GM23338 (cell line): ENCODE measurements around the gene TRIOBP. TPM values are rescaled to one million over a fixed set of nuclear protein-coding genes. Genes with fewer than 3 reads are reported as not detected.

ENCODE experiments used
- ATAC-seq: fragments of 200-7000 bp; cut with Tn5 transposase; 3 replicates; pipeline ENCODE4 v1.9.1; 2020
- DNase-seq: peaks from one replicate; pipeline ENCODE4 v3.0.0-alpha.2; 2015; ENCODE audit warnings: low spot score
- H2AFZ ChIP-seq: fragments of 200-600 bp; sonication (generic); 2 replicates; pipeline ENCODE4 v1.8.0; 2016; ENCODE audit warnings: antibody characterized with exemption, mild to moderate bottlenecking, moderate library complexity
- H3F3A ChIP-seq: fragments of 200-600 bp; sonication (generic); replicated peaks from 2 replicates; pipeline ENCODE4 v1.8.0; 2017; ENCODE audit warnings: antibody characterized with exemption, mixed run types, low read depth
- H3K27ac ChIP-seq: fragments of 200-600 bp; sonication (generic); 2 replicates; pipeline ENCODE4 v1.6.1; 2016; ENCODE audit warnings: low read depth
- H3K27me3 ChIP-seq: fragments of 200-600 bp; sonication (generic); 2 replicates; pipeline ENCODE4 v1.8.0; 2016; ENCODE audit warnings: mild to moderate bottlenecking, mixed run types, moderate library complexity; ENCODE audit not compliant: insufficient read depth
- H3K36me3 ChIP-seq: fragments of 200-600 bp; sonication (generic); 2 replicates; pipeline ENCODE4 v1.8.0; 2016; ENCODE audit warnings: mild to moderate bottlenecking; ENCODE audit not compliant: insufficient read depth
- H3K4me1 ChIP-seq: fragments of 200-600 bp; sonication (generic); 2 replicates; pipeline ENCODE4 v1.8.0; 2016; ENCODE audit warnings: mild to moderate bottlenecking, moderate library complexity; ENCODE audit not compliant: insufficient read depth
- H3K4me2 ChIP-seq: fragments of 200-600 bp; sonication (generic); 2 replicates; pipeline ENCODE4 v1.7.1; 2017; ENCODE audit warnings: mixed run types
- H3K4me3 ChIP-seq: fragments of 200-600 bp; sonication (generic); 2 replicates; pipeline ENCODE4 v1.6.1; 2016; ENCODE audit warnings: mixed run types
- H3K79me2 ChIP-seq: fragments of 200-600 bp; sonication (generic); replicated peaks from 2 replicates; pipeline ENCODE4 v1.8.0; 2017; ENCODE audit warnings: mild to moderate bottlenecking; ENCODE audit not compliant: insufficient read depth
- H3K9me2 ChIP-seq: fragments of 200-600 bp; sonication (generic); 2 replicates; pipeline ENCODE4 v1.8.0; 2017; ENCODE audit not compliant: insufficient read depth
- H4K20me1 ChIP-seq: fragments of 200-600 bp; sonication (generic); replicated peaks from 2 replicates; pipeline ENCODE4 v1.8.0; 2017; ENCODE audit warnings: mild to moderate bottlenecking; ENCODE audit not compliant: insufficient read depth
- H3K27ac Mint-ChIP-seq: 2 replicates; pipeline ENCODE4 v1.8.0; 2020; ENCODE audit warnings: inconsistent platforms, mild to moderate bottlenecking, moderate library complexity, mixed read lengths
- H3K27me3 Mint-ChIP-seq: 3 replicates; pipeline ENCODE4 v1.8.0; 2022; ENCODE audit warnings: low read depth, mild to moderate bottlenecking, moderate library complexity, mixed read lengths, inconsistent platforms; ENCODE audit not compliant: insufficient read depth, poor library complexity
- H3K36me3 Mint-ChIP-seq: 3 replicates; pipeline ENCODE4 v1.8.0; 2021; ENCODE audit warnings: low read depth, mild to moderate bottlenecking, inconsistent platforms, moderate library complexity, mixed read lengths
- H3K4me1 Mint-ChIP-seq: 3 replicates; pipeline ENCODE4 v1.8.0; 2020; ENCODE audit warnings: mild to moderate bottlenecking, inconsistent platforms, mixed read lengths
- H3K4me3 Mint-ChIP-seq: 3 replicates; pipeline ENCODE4 v1.8.0; 2021; ENCODE audit warnings: moderate library complexity, mild to moderate bottlenecking, inconsistent platforms, mixed read lengths
- H3K9me3 Mint-ChIP-seq: 3 replicates; pipeline ENCODE4 v1.8.0; 2020; ENCODE audit warnings: moderate library complexity, mild to moderate bottlenecking, inconsistent platforms, mixed read lengths
- CREB1 ChIP-seq: fragments of 250-450 bp; sonication (Bioruptor Pico); IDR thresholded peaks from 2 replicates; pipeline ENCODE4 v1.5.0; 2020; ENCODE audit warnings: low read depth, mild to moderate bottlenecking, moderate library complexity
- EZH2 ChIP-seq: fragments of 200-600 bp; sonication (generic); IDR thresholded peaks from one replicate; pipeline ENCODE4 v1.8.0; 2017; ENCODE audit warnings: antibody characterized with exemption, mild to moderate bottlenecking, low read depth; ENCODE audit not compliant: unreplicated experiment
- EZH2phosphoT487 ChIP-seq: fragments of 200-600 bp; sonication (generic); IDR thresholded peaks from one replicate; pipeline ENCODE4 v1.8.1; 2018; ENCODE audit warnings: antibody characterized with exemption; ENCODE audit not compliant: unreplicated experiment
- JUNB ChIP-seq: IDR thresholded peaks from one replicate; pipeline ENCODE4 v1.6.1; 2016; ENCODE audit warnings: antibody characterized with exemption; ENCODE audit not compliant: unreplicated experiment
- NANOG ChIP-seq: IDR thresholded peaks from 2 replicates; pipeline ENCODE4 v1.6.1; 2016; ENCODE audit warnings: antibody characterized with exemption, borderline replicate concordance
- POLR2AphosphoS5 ChIP-seq: IDR thresholded peaks from 2 replicates; pipeline ENCODE4 v1.6.1; 2016; ENCODE audit warnings: antibody characterized with exemption, low read depth
- STAT1 ChIP-seq: IDR thresholded peaks from one replicate; pipeline ENCODE4 v1.6.1; 2016; ENCODE audit warnings: antibody characterized with exemption; ENCODE audit not compliant: unreplicated experiment
- ZNF114 ChIP-seq: fragments of 250-450 bp; sonication (Bioruptor Pico); IDR thresholded peaks from 2 replicates; pipeline ENCODE4 v1.5.0; 2020; ENCODE audit warnings: mild to moderate bottlenecking, moderate library complexity
- ZNF331 ChIP-seq: fragments of 250-450 bp; sonication (Bioruptor Pico); IDR thresholded peaks from 2 replicates; pipeline ENCODE4 v1.5.0; 2020; ENCODE audit warnings: low read depth, mild to moderate bottlenecking, moderate library complexity
- polyA plus RNA-seq: library from polyadenylated mRNA; unstranded; fragments of >200 nt; fragmentation: Nextera tagmentation; extraction: Ambion mirVana; gene quantifications from 2 replicates; pipeline ENCODE4 v1.2.1, GENCODE V29; 2016
- total RNA-seq: library from RNA; depleted of rRNA; stranded (reverse); fragments of >200 nt; shearing (Covaris generic); gene quantifications from 2 replicates; pipeline ENCODE4 v1.2.3, GENCODE V29; 2014
- TF ChIP-seq, protein P1 (sequence below): fragments of 250-450 bp; sonication (Bioruptor Pico); IDR thresholded peaks from 2 replicates; pipeline ENCODE4 v1.5.0; 2020; ENCODE audit warnings: mild to moderate bottlenecking, moderate library complexity
- TF ChIP-seq, protein P2 (sequence below), 2 experiments: fragments of 200-600 bp in 1 of 2; sonication (generic) in 1 of 2; conservative IDR thresholded peaks; 2 replicates each; pipeline versions ENCODE4 v1.5.1 to v1.6.1; 2016 to 2017; ENCODE audit warnings: antibody characterized with exemption in 2 of 2, low read depth in 2 of 2, mild to moderate bottlenecking in 2 of 2, moderate library complexity in 1 of 2
- TF ChIP-seq, protein P3 (sequence below): IDR thresholded peaks from one replicate; pipeline ENCODE4 v1.6.1; 2018; ENCODE audit warnings: antibody characterized with exemption; ENCODE audit not compliant: unreplicated experiment

The TRIOBP gene
- total and polyA plus RNA-seq, 2 experiments from 2014 or later = 21.4 to 48.4 TPM

DNA sequence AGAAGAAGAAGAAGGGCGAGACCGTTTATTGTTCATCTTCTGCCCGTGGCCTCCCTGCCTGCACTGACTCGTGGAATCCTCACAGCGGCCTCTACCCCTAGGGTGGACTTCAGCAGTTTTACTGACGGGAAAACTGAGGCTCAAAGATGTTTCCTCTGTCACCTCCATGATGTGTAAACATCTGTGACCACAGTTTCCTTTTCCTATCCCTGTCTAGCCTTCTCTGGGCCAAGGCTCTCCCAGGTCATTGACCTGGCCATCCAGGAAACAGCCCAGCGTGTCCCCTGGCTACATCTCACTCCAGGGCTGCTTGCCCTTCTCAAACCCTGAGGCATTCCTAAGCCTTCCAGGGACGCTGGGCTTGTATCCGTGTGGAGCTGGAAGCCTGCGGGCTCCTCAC, 61.8 kb downstream of the TRIOBP start:
- Histone ChIP-seq H3K4me1 (no peaks in the 10 kb centered on the region), H2AFZ (no peak overlapping the region), H3K4me3 (no peak overlapping the region), H3K4me2 (no peak overlapping the region), H4K20me1 (no peaks in the 10 kb centered on the region; the same call in 1 of the 2 replicates), H3K79me2 (no peaks in the 10 kb centered on the region), H3K36me3 (no peaks in the 10 kb centered on the region; the same call in 1 of the 2 replicates), H3K27ac (no peak overlapping the region), H3F3A (no peaks in the 10 kb centered on the region), H3K9me2 (no peaks in the 10 kb centered on the region), H3K27me3 (no peaks in the 10 kb centered on the region)
- peaks cover 31% of the 10 kb centered on the region for H3K36me3 Mint-ChIP-seq
- no peak for TF ChIP-seq EZH2phosphoT487
- no peak for TF ChIP-seq STAT1
- no peak for TF ChIP-seq CREB1
- TF ChIP-seq JUNB = no peak
- TF ChIP-seq ZNF331 = no peak
- no peak for TF ChIP-seq POLR2AphosphoS5
- no peak for TF ChIP-seq NANOG
- TF ChIP-seq, protein P1, sequence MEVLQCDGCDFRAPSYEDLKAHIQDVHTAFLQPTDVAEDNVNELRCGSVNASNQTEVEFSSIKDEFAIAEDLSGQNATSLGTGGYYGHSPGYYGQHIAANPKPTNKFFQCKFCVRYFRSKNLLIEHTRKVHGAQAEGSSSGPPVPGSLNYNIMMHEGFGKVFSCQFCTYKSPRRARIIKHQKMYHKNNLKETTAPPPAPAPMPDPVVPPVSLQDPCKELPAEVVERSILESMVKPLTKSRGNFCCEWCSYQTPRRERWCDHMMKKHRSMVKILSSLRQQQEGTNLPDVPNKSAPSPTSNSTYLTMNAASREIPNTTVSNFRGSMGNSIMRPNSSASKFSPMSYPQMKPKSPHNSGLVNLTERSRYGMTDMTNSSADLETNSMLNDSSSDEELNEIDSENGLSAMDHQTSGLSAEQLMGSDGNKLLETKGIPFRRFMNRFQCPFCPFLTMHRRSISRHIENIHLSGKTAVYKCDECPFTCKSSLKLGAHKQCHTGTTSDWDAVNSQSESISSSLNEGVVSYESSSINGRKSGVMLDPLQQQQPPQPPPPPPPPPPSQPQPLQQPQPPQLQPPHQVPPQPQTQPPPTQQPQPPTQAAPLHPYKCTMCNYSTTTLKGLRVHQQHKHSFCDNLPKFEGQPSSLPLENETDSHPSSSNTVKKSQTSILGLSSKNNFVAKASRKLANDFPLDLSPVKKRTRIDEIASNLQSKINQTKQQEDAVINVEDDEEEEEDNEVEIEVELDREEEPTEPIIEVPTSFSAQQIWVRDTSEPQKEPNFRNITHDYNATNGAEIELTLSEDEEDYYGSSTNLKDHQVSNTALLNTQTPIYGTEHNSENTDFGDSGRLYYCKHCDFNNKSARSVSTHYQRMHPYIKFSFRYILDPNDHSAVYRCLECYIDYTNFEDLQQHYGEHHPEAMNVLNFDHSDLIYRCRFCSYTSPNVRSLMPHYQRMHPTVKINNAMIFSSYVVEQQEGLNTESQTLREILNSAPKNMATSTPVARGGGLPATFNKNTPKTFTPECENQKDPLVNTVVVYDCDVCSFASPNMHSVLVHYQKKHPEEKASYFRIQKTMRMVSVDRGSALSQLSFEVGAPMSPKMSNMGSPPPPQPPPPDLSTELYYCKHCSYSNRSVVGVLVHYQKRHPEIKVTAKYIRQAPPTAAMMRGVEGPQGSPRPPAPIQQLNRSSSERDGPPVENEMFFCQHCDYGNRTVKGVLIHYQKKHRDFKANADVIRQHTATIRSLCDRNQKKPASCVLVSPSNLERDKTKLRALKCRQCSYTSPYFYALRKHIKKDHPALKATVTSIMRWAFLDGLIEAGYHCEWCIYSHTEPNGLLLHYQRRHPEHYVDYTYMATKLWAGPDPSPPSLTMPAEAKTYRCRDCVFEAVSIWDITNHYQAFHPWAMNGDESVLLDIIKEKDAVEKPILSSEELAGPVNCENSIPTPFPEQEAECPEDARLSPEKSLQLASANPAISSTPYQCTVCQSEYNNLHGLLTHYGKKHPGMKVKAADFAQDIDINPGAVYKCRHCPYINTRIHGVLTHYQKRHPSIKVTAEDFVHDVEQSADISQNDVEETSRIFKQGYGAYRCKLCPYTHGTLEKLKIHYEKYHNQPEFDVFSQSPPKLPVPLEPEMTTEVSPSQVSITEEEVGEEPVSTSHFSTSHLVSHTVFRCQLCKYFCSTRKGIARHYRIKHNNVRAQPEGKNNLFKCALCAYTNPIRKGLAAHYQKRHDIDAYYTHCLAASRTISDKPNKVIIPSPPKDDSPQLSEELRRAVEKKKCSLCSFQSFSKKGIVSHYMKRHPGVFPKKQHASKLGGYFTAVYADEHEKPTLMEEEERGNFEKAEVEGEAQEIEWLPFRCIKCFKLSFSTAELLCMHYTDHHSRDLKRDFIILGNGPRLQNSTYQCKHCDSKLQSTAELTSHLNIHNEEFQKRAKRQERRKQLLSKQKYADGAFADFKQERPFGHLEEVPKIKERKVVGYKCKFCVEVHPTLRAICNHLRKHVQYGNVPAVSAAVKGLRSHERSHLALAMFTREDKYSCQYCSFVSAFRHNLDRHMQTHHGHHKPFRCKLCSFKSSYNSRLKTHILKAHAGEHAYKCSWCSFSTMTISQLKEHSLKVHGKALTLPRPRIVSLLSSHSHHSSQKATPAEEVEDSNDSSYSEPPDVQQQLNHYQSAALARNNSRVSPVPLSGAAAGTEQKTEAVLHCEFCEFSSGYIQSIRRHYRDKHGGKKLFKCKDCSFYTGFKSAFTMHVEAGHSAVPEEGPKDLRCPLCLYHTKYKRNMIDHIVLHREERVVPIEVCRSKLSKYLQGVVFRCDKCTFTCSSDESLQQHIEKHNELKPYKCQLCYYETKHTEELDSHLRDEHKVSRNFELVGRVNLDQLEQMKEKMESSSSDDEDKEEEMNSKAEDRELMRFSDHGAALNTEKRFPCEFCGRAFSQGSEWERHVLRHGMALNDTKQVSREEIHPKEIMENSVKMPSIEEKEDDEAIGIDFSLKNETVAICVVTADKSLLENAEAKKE (CRISPR knock-in tag) = no peak
- TF ChIP-seq, protein P2, sequence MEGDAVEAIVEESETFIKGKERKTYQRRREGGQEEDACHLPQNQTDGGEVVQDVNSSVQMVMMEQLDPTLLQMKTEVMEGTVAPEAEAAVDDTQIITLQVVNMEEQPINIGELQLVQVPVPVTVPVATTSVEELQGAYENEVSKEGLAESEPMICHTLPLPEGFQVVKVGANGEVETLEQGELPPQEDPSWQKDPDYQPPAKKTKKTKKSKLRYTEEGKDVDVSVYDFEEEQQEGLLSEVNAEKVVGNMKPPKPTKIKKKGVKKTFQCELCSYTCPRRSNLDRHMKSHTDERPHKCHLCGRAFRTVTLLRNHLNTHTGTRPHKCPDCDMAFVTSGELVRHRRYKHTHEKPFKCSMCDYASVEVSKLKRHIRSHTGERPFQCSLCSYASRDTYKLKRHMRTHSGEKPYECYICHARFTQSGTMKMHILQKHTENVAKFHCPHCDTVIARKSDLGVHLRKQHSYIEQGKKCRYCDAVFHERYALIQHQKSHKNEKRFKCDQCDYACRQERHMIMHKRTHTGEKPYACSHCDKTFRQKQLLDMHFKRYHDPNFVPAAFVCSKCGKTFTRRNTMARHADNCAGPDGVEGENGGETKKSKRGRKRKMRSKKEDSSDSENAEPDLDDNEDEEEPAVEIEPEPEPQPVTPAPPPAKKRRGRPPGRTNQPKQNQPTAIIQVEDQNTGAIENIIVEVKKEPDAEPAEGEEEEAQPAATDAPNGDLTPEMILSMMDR (conservative IDR thresholded peaks at IDR 0.05; ENCODE audit: low read depth in 2 of 2) = no peak
- TF ChIP-seq ZNF114 (CRISPR knock-in tag) = no peak
- TF ChIP-seq, protein P3, sequence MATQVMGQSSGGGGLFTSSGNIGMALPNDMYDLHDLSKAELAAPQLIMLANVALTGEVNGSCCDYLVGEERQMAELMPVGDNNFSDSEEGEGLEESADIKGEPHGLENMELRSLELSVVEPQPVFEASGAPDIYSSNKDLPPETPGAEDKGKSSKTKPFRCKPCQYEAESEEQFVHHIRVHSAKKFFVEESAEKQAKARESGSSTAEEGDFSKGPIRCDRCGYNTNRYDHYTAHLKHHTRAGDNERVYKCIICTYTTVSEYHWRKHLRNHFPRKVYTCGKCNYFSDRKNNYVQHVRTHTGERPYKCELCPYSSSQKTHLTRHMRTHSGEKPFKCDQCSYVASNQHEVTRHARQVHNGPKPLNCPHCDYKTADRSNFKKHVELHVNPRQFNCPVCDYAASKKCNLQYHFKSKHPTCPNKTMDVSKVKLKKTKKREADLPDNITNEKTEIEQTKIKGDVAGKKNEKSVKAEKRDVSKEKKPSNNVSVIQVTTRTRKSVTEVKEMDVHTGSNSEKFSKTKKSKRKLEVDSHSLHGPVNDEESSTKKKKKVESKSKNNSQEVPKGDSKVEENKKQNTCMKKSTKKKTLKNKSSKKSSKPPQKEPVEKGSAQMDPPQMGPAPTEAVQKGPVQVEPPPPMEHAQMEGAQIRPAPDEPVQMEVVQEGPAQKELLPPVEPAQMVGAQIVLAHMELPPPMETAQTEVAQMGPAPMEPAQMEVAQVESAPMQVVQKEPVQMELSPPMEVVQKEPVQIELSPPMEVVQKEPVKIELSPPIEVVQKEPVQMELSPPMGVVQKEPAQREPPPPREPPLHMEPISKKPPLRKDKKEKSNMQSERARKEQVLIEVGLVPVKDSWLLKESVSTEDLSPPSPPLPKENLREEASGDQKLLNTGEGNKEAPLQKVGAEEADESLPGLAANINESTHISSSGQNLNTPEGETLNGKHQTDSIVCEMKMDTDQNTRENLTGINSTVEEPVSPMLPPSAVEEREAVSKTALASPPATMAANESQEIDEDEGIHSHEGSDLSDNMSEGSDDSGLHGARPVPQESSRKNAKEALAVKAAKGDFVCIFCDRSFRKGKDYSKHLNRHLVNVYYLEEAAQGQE = no peak
- no peak for TF ChIP-seq EZH2
- DNase-seq = no peak
- peaks cover 9% of the 10 kb centered on the region for H3K27me3 Mint-ChIP-seq
- ATAC-seq = no peak
- no peaks in the 10 kb centered on the region for H3K9me3 Mint-ChIP-seq
- no peak overlapping the region for H3K4me3 Mint-ChIP-seq
- H3K4me1 Mint-ChIP-seq = no peaks in the 10 kb centered on the region
- no peak overlapping the region for H3K27ac Mint-ChIP-seq
